NT2/D1 (cell line): ENCODE measurements around the gene RAD54L2.
"Not testable (repeated sequence)": the region's sequence is repeated elsewhere in the genome, so short reads cannot be mapped to it uniquely, and the experiment has no call there.

ENCODE experiments used
- DNase-seq: peaks from one replicate; pipeline ENCODE4 v3.0.0-alpha.2; 2011; ENCODE audit warnings: low read depth, low spot score
- H3K27me3 ChIP-seq: 2 replicates; pipeline ENCODE4 v1.6.0; 2011; ENCODE audit warnings: mild to moderate bottlenecking; ENCODE audit not compliant: insufficient read length, insufficient read depth
- H3K36me3 ChIP-seq: 2 replicates; pipeline ENCODE4 v1.6.1; 2011; ENCODE audit warnings: mild to moderate bottlenecking, low read length, mixed read lengths; ENCODE audit not compliant: insufficient read depth, insufficient read length
- H3K4me1 ChIP-seq: 2 replicates; pipeline ENCODE4 v1.5.1; 2011; ENCODE audit not compliant: insufficient read depth, insufficient read length
- H3K4me3 ChIP-seq: 2 replicates; pipeline ENCODE4 v1.5.1; 2011; ENCODE audit warnings: low read depth; ENCODE audit not compliant: insufficient read length
- H3K9ac ChIP-seq: 2 replicates; pipeline ENCODE4 v1.6.0; 2011; ENCODE audit warnings: low read depth; ENCODE audit not compliant: insufficient read length
- H3K9me3 ChIP-seq: 2 replicates; pipeline ENCODE4 v1.5.1; 2011; ENCODE audit warnings: mild to moderate bottlenecking, low read length; ENCODE audit not compliant: insufficient read depth
- SUZ12 ChIP-seq: IDR thresholded peaks from 2 replicates; pipeline ENCODE4 v1.6.1; 2011; ENCODE audit not compliant: insufficient read length, insufficient read depth; ENCODE audit errors: extremely low read depth
- YY1 ChIP-seq: IDR thresholded peaks from 2 replicates; pipeline ENCODE4 v1.6.1; 2011; ENCODE audit not compliant: insufficient read length, insufficient read depth
- ZNF274 ChIP-seq: IDR thresholded peaks from 2 replicates; pipeline ENCODE4 v1.6.1; 2011; ENCODE audit warnings: mild to moderate bottlenecking, low read depth, low read length

RAD54L2 gene

GRCh38 chr3:51535146-51536019 lies 3.1 kb upstream of the RAD54L2 start:
- H3K4me3 ChIP-seq: no peak overlapping the region
- no peak overlapping the region for H3K9ac ChIP-seq
- no peaks in the 10 kb centered on the region for H3K9me3 ChIP-seq
- no peaks in the 10 kb centered on the region for H3K27me3 ChIP-seq
- no peaks in the 10 kb centered on the region for H3K4me1 ChIP-seq
- DNase-seq: no peak
- TF ChIP-seq ZNF274: no peak
- no peak for TF ChIP-seq SUZ12
- TF ChIP-seq YY1: no peak
- no peaks in the 10 kb centered on the region for H3K36me3 ChIP-seq

GRCh38 chr3:51537631-51538030 lies 888 bp upstream of the RAD54L2 start:
- Histone ChIP-seq H3K9ac (peak overlapping the region; percentile 94), H3K4me3 (peak overlapping the region; percentile 87), H3K36me3 (peaks cover 16% of the 10 kb centered on the region)
- H3K4me1 ChIP-seq, H3K27me3 ChIP-seq, H3K9me3 ChIP-seq, DNase-seq: not testable (repeated sequence)

- no peaks in the 10 kb centered on the region for H3K9me3 ChIP-seq
- DNase-seq: no peak
- peaks cover 20% of the 10 kb centered on the region for H3K36me3 ChIP-seq
- peak overlapping the region; percentile 87 for H3K4me3 ChIP-seq
- TF ChIP-seq SUZ12 (no peak), YY1 (no peak), ZNF274 (no peak)
- no peaks in the 10 kb centered on the region for H3K27me3 ChIP-seq
- peak overlapping the region; percentile 94 for H3K9ac ChIP-seq
- no peaks in the 10 kb centered on the region for H3K4me1 ChIP-seq
These were observed 432 bp upstream of the RAD54L2 start for GRCh38 chr3:51538115-51538458.

GRCh38 chr3:51539291-51539941 lies 897 bp downstream of the RAD54L2 start:
- TF ChIP-seq YY1 (no peak), SUZ12 (no peak), ZNF274 (no peak)
- no peak for DNase-seq
- H3K4me1 ChIP-seq: no peaks in the 10 kb centered on the region
- peaks cover 32% of the 10 kb centered on the region for H3K36me3 ChIP-seq
- peak overlapping the region; percentile 87 for H3K4me3 ChIP-seq
- no peaks in the 10 kb centered on the region for H3K9me3 ChIP-seq
- no peaks in the 10 kb centered on the region for H3K27me3 ChIP-seq
- peak overlapping the region; percentile 94 for H3K9ac ChIP-seq

GRCh38 chr3:51542596-51542995 lies 4.1 kb downstream of the RAD54L2 start:
- H3K9me3 ChIP-seq, DNase-seq, H3K27me3 ChIP-seq, H3K4me1 ChIP-seq, H3K9ac ChIP-seq, H3K4me3 ChIP-seq: not testable (repeated sequence)
- H3K36me3 ChIP-seq: peaks cover 46% of the 10 kb centered on the region

- no peaks in the 10 kb centered on the region for H3K9me3 ChIP-seq
- no peaks in the 10 kb centered on the region for H3K27me3 ChIP-seq
- H3K4me1 ChIP-seq: peaks cover 1% of the 10 kb centered on the region
- no peak for TF ChIP-seq ZNF274
- no peak for TF ChIP-seq SUZ12
- H3K9ac ChIP-seq: no peak overlapping the region
- H3K36me3 ChIP-seq: peaks cover 52% of the 10 kb centered on the region
- no peak overlapping the region for H3K4me3 ChIP-seq
- no peak for DNase-seq
These were observed 5.7 kb downstream of the RAD54L2 start for GRCh38 chr3:51544011-51544775.

- no peaks in the 10 kb centered on the region for H3K27me3 ChIP-seq
- no peak for DNase-seq
- H3K4me1 ChIP-seq: peaks cover 1% of the 10 kb centered on the region
- no peak overlapping the region for H3K9ac ChIP-seq
- TF ChIP-seq SUZ12 (no peak), ZNF274 (no peak), YY1 (no peak)
- H3K9me3 ChIP-seq: no peaks in the 10 kb centered on the region
- H3K4me3 ChIP-seq: no peak overlapping the region
- peaks cover 55% of the 10 kb centered on the region for H3K36me3 ChIP-seq
These were observed 8.8 kb downstream of the RAD54L2 start for GRCh38 chr3:51547274-51547673.
